Measurements from ENCODE around the gene SLC10A4.

Gene SLC10A4

DNA sequence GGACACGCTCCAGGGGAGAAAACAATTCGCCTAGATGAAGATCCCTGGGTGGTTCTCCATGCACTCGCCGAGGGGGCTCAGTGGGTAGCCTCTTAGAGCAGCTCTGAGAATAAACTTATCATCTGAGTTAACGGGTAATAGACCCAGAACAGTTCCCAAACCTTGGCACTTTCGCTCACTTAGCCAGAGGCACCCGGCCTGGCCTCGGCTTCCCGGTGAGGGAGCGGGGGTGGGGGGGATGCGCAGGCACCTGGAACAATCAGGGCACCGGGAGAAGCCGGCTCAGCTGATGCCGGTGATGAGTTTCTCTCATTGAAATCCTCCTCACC is 6.5 kb downstream of the SLC10A4 start:
- DNase-seq (ENCODE audit: low read depth in 2 of 2), result no peak

DNA sequence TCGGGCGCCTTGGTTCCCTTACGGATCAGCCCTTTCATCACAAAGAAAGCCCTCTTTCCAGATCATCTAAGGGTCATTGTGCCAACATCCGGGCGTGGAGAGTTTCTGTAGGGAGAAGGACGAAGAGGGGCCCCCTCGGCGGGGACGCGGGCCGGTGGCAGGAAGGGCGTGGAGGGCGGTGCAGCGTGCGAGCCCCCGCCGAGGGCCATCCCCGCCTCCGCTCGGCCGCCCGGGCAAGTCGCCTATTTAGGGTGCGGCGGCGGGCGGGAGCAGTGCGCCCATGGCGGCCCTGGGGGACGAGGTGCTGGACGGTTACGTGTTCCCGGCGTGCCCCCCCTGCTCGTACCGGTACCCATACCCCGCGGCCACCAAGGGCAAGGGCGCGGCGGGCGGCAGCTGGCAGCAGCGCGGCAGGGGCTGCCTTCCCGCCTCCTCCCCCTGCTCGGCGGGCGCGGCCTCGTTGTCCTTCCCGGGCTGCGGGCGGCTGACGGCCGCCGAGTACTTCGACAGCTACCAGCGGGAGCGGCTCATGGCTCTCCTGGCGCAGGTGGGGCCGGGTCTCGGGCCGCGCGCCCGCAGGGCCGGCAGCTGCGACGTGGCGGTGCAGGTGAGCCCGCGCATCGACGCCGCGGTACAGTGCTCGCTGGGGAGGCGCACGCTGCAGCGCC is 7.0 kb downstream of the SLC10A4 start, which contains the start of gene ZAR1:
ZAR1 (plus strand) TSS at position 241 of the 668 bp plus-strand sequence; CDS start at position 281, 40 bp downstream.
- no peak for DNase-seq (ENCODE audit: low read depth in 2 of 2)

DNA sequence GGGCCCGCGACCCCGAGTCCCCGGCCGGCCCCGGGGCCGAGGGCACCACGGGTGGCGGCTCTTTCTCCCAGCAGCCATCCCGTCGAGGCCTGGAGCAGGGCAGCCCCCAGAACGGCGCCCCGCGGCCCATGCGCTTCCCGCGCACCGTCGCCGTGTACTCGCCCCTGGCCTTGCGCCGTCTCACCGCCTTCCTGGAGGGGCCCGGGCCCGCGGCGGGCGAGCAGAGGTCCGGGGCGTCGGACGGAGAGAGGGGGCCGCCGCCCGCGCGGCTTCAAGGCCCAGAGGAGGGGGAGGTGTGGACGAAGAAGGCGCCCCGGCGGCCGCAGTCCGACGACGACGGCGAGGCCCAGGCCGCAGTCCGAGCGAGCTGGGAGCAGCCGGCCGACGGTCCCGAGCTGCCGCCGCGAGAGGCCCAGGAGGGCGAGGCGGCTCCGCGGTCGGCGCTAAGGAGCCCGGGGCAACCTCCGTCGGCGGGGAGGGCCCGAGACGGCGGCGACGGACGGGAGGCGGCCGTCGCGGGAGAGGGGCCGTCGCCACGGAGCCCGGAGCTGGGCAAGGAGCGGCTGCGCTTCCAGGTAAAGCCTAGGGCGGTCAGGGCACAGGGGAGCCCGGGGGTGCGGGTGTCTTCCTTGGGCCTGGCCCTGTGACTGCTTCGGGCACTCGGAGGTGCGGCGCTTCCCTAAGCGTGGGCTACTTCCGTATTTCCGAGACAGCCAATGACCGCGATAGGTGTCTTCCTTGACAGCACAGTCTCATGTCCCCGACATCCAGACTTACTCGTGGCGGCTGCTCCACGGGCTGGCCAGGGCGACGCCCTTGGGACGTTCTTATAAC is 7.8 kb downstream of the SLC10A4 start:
- DNase-seq (ENCODE audit: low read depth in 2 of 2), result no peak

- no peak for DNase-seq (ENCODE audit: low read depth in 2 of 2)
Measured at GRCh38 chr4:48491514-48492176, 8.5 kb downstream of the SLC10A4 start.

- DNase-seq (ENCODE audit: low read depth in 2 of 2), result no peak
Measured at GRCh38 chr4:48493452-48494100, 10.4 kb downstream of the SLC10A4 start.

DNA sequence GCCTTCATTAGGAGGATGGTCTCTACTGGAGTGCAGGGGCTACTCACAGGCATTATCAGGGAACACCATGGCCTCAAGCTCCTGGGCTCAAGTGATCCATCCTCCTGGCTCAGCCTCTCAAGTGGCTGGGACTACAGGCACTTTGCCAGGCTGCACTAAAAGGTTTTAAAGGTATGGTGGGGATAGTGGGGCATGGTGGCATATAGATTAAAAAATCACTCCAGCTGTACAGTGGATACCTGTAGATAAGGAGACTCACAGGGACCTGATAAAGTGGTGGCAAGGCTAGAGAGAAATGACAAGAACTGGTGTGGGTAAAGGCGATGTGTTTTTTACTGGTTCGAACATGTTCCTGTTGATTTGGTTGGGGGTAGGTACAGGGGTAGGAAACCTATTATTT is 12.8 kb downstream of the SLC10A4 start:
- no peak for DNase-seq (ENCODE audit: low read depth in 2 of 2)

- no peak for DNase-seq (ENCODE audit: low read depth in 2 of 2)
Measured at GRCh38 chr4:48498895-48499294, 15.8 kb downstream of the SLC10A4 start.

GRCh38 chr4:48499551-48500066 is 16.5 kb downstream of the SLC10A4 start:
- DNase-seq (ENCODE audit: low read depth in 2 of 2), result no peak

GRCh38 chr4:48503233-48504025 is 20.3 kb downstream of the SLC10A4 start:
- no peak for DNase-seq (ENCODE audit: low read depth in 2 of 2)

- no peak for DNase-seq (ENCODE audit: low read depth in 2 of 2)
Measured at GRCh38 chr4:48504026-48504330, 20.8 kb downstream of the SLC10A4 start.

DNA sequence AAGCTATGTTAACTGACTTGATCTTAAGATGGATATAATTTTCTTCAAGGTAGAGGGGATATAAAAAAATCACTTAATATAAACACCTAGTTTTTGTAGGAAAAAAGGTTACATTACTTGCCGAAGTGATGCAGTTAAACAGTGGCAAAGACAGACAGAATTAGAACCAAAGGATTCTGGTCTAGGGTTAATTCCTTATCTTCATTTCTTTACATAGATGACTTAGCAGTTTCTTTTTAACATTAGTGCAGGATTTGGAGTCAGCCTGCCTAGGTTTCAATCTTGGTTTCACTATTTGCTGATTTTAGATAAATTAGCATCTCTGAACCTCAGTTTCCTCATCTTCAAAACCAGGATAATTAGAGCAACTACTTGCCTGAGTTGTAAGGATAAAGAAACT is 21.2 kb downstream of the SLC10A4 start:
- no peak for DNase-seq (ENCODE audit: low read depth in 2 of 2)

- no peak for DNase-seq (ENCODE audit: low read depth in 2 of 2)
Measured at GRCh38 chr4:48506716-48507115, 23.6 kb downstream of the SLC10A4 start.

- DNase-seq (ENCODE audit: low read depth in 2 of 2), result no peak
Measured at GRCh38 chr4:48509543-48509942, 26.4 kb downstream of the SLC10A4 start.

- no peak for DNase-seq (ENCODE audit: low read depth in 2 of 2)
Measured at GRCh38 chr4:48518143-48518542, 35.0 kb downstream of the SLC10A4 start.

GRCh38 chr4:48526406-48526805 is 43.3 kb downstream of the SLC10A4 start:
- no peak for DNase-seq (ENCODE audit: low read depth in 2 of 2)

DNA sequence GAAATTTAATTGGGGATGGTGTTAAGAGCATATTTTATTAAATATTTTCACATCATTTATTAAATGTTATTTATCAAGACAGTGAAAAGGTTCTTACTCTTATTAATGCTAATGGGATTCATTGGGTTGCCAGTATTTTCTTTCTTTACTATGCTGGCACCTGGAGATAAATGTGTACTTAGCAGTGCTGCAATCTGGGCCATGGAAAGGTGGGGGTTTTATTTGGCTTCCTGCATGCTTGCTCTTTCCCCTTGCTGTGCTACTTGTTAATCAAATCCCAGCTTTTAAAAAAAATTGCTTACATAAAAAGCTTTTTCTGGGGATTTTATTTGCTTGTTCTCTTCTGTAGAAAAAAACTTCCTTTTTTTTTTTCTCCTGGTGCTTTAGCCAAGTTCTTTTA is 55.2 kb downstream of the SLC10A4 start:
- DNase-seq (ENCODE audit: low read depth in 2 of 2), result no peak
